ENCODE data around the gene TWIST1. TPM values are rescaled to one million over a fixed set of nuclear protein-coding genes. Genes with fewer than 3 reads are reported as not detected.

TWIST1 gene
- total and polyA plus RNA-seq, 2 experiments from 2014 or later = 0.24 TPM

DNA sequence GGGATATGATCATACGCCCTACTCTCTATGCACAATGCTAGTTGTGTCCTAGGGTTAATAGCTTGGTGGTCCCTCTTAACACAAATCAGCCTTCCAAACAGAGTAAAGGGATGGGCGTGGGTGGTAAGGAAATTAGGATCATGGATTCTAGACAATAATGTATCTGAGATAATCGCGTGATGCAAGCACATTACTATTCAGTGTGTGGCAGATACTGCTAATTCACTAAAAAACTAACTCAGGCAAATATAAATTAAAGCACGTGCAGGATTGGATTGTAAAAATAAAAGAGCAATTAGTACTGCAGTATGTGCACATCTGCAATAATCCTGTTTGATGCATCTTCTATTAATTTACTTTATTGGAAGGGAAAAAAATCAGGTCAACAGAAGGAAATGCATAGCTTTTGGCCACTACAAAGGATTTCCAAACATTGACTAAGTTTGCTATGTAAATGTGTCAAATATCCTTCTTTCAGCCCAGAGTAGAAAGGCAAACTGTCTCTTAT is 22.0 kb downstream of the TWIST1 start (continued):
- TF ChIP-seq, protein P1, sequence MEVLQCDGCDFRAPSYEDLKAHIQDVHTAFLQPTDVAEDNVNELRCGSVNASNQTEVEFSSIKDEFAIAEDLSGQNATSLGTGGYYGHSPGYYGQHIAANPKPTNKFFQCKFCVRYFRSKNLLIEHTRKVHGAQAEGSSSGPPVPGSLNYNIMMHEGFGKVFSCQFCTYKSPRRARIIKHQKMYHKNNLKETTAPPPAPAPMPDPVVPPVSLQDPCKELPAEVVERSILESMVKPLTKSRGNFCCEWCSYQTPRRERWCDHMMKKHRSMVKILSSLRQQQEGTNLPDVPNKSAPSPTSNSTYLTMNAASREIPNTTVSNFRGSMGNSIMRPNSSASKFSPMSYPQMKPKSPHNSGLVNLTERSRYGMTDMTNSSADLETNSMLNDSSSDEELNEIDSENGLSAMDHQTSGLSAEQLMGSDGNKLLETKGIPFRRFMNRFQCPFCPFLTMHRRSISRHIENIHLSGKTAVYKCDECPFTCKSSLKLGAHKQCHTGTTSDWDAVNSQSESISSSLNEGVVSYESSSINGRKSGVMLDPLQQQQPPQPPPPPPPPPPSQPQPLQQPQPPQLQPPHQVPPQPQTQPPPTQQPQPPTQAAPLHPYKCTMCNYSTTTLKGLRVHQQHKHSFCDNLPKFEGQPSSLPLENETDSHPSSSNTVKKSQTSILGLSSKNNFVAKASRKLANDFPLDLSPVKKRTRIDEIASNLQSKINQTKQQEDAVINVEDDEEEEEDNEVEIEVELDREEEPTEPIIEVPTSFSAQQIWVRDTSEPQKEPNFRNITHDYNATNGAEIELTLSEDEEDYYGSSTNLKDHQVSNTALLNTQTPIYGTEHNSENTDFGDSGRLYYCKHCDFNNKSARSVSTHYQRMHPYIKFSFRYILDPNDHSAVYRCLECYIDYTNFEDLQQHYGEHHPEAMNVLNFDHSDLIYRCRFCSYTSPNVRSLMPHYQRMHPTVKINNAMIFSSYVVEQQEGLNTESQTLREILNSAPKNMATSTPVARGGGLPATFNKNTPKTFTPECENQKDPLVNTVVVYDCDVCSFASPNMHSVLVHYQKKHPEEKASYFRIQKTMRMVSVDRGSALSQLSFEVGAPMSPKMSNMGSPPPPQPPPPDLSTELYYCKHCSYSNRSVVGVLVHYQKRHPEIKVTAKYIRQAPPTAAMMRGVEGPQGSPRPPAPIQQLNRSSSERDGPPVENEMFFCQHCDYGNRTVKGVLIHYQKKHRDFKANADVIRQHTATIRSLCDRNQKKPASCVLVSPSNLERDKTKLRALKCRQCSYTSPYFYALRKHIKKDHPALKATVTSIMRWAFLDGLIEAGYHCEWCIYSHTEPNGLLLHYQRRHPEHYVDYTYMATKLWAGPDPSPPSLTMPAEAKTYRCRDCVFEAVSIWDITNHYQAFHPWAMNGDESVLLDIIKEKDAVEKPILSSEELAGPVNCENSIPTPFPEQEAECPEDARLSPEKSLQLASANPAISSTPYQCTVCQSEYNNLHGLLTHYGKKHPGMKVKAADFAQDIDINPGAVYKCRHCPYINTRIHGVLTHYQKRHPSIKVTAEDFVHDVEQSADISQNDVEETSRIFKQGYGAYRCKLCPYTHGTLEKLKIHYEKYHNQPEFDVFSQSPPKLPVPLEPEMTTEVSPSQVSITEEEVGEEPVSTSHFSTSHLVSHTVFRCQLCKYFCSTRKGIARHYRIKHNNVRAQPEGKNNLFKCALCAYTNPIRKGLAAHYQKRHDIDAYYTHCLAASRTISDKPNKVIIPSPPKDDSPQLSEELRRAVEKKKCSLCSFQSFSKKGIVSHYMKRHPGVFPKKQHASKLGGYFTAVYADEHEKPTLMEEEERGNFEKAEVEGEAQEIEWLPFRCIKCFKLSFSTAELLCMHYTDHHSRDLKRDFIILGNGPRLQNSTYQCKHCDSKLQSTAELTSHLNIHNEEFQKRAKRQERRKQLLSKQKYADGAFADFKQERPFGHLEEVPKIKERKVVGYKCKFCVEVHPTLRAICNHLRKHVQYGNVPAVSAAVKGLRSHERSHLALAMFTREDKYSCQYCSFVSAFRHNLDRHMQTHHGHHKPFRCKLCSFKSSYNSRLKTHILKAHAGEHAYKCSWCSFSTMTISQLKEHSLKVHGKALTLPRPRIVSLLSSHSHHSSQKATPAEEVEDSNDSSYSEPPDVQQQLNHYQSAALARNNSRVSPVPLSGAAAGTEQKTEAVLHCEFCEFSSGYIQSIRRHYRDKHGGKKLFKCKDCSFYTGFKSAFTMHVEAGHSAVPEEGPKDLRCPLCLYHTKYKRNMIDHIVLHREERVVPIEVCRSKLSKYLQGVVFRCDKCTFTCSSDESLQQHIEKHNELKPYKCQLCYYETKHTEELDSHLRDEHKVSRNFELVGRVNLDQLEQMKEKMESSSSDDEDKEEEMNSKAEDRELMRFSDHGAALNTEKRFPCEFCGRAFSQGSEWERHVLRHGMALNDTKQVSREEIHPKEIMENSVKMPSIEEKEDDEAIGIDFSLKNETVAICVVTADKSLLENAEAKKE (CRISPR knock-in tag; IDR thresholded peaks at IDR 0.05) = no peak
- TF ChIP-seq STAT1 (IDR thresholded peaks at IDR 0.05; ENCODE audit: unreplicated experiment) (no peak), ZNF331 (CRISPR knock-in tag; IDR thresholded peaks at IDR 0.05; ENCODE audit: low read depth) (no peak)

DNA sequence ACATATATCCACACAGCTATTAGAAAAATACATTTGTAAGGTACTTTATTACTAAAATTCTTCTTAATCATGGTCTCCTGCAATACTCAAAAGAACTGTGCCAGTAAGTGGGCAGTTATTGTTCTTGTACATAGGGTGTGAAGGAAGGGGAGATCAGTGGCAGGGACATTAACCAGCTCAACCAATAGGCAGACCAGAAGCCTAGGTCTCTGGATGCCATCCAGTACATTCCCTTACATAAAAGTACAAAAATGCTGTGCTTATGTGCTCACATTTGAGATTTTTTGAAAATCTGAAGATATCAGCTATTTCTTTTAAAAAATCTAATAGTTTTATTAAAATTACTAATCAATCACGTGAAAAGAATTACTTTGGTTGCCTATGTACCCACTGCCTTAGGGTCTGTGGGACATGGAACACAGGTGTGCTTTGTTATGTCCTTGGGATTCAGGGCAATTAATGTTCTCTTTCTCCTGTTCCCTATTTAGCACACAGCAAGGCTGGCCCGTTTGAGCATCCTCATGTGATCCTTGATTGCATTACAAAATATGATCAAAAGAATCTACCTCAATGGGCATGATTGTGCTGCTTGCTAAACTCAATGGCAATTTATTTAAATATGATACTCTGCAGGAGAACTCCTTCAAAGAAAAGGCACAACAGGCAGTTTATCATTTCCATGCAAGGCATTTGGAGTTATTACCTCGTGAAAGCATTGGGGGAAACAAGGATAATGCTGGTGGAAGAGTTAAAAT is 22.7 kb downstream of the TWIST1 start:
- no peaks in the 10 kb centered on the region for H3K36me3 ChIP-seq (ENCODE audit: insufficient read depth)
- H3K4me1 ChIP-seq (ENCODE audit: insufficient read depth) = peaks cover 33% of the 10 kb centered on the region
- no peaks in the 10 kb centered on the region for H3K9me2 ChIP-seq (ENCODE audit: insufficient read depth)
- no peaks in the 10 kb centered on the region for H3K79me2 ChIP-seq (replicated peaks; ENCODE audit: insufficient read depth)
- H3K4me2 ChIP-seq = peak overlapping the region; percentile 53
- Mint-ChIP-seq H3K4me3 (no peak overlapping the region; the same call in 2 of the 3 replicates), H3K27ac (no peak overlapping the region), H3K27me3 (ENCODE audit: insufficient read depth, low read depth, poor library complexity) (no peaks in the 10 kb centered on the region), H3K36me3 (ENCODE audit: low read depth) (no peaks in the 10 kb centered on the region), H3K9me3 (no peaks in the 10 kb centered on the region), H3K4me1 (peaks cover 30% of the 10 kb centered on the region)
- no peaks in the 10 kb centered on the region for H3K27me3 ChIP-seq (ENCODE audit: insufficient read depth)
- 0 out of 2 replicates have a peak overlapping the region, but pooled peaks have one; percentile 14 for H2AFZ ChIP-seq
- ATAC-seq (no peak), DNase-seq (ENCODE audit: low spot score) (no peak)
- no peaks in the 10 kb centered on the region for H3F3A ChIP-seq (replicated peaks; ENCODE audit: low read depth)
- no peak overlapping the region for H3K4me3 ChIP-seq
- H3K27ac ChIP-seq (ENCODE audit: low read depth) = no peak overlapping the region
- no peaks in the 10 kb centered on the region for H4K20me1 ChIP-seq (replicated peaks; ENCODE audit: insufficient read depth)
- TF ChIP-seq POLR2AphosphoS5 (IDR thresholded peaks at IDR 0.05; ENCODE audit: low read depth) (no peak), NANOG (IDR thresholded peaks at IDR 0.05; ENCODE audit: borderline replicate concordance) (no peak), STAT1 (IDR thresholded peaks at IDR 0.05; ENCODE audit: unreplicated experiment) (no peak), ZNF331 (CRISPR knock-in tag; IDR thresholded peaks at IDR 0.05; ENCODE audit: low read depth) (no peak), CREB1 (CRISPR knock-in tag; IDR thresholded peaks at IDR 0.05; ENCODE audit: low read depth) (no peak), EZH2phosphoT487 (IDR thresholded peaks at IDR 0.05; ENCODE audit: unreplicated experiment) (no peak), JUNB (IDR thresholded peaks at IDR 0.05; ENCODE audit: unreplicated experiment) (no peak), ETS1 (IDR thresholded peaks at IDR 0.05) (no peak), EZH2 (IDR thresholded peaks at IDR 0.05; ENCODE audit: low read depth, unreplicated experiment) (no peak)
- TF ChIP-seq, protein P2, sequence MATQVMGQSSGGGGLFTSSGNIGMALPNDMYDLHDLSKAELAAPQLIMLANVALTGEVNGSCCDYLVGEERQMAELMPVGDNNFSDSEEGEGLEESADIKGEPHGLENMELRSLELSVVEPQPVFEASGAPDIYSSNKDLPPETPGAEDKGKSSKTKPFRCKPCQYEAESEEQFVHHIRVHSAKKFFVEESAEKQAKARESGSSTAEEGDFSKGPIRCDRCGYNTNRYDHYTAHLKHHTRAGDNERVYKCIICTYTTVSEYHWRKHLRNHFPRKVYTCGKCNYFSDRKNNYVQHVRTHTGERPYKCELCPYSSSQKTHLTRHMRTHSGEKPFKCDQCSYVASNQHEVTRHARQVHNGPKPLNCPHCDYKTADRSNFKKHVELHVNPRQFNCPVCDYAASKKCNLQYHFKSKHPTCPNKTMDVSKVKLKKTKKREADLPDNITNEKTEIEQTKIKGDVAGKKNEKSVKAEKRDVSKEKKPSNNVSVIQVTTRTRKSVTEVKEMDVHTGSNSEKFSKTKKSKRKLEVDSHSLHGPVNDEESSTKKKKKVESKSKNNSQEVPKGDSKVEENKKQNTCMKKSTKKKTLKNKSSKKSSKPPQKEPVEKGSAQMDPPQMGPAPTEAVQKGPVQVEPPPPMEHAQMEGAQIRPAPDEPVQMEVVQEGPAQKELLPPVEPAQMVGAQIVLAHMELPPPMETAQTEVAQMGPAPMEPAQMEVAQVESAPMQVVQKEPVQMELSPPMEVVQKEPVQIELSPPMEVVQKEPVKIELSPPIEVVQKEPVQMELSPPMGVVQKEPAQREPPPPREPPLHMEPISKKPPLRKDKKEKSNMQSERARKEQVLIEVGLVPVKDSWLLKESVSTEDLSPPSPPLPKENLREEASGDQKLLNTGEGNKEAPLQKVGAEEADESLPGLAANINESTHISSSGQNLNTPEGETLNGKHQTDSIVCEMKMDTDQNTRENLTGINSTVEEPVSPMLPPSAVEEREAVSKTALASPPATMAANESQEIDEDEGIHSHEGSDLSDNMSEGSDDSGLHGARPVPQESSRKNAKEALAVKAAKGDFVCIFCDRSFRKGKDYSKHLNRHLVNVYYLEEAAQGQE (IDR thresholded peaks at IDR 0.05; ENCODE audit: unreplicated experiment) = no peak

Measured in GM23338 (cell line).